HepG2 (cell line): ENCODE results near the gene FAM174C. TPM values are rescaled to one million over a fixed set of nuclear protein-coding genes. Genes with fewer than 3 reads are reported as not detected.

Experiments
- ERF ChIP-seq: IDR thresholded peaks from 2 replicates; pipeline ENCODE4 v1.6.1; 2018; ENCODE audit warnings: missing biosample characterization, missing genetic modification reagents
- HNF4G ChIP-seq, 2 experiments: sonication (generic) in 1 of 2; formaldehyde crosslinking in 1 of 2; IDR thresholded peaks; 2 replicates each; pipeline versions ENCODE4 v1.4.0 to v1.6.1; 2011 to 2020; ENCODE audit warnings: borderline replicate concordance in 2 of 2, low read depth in 2 of 2, mild to moderate bottlenecking in 2 of 2, low read length in 1 of 2, missing genetic modification reagents in 1 of 2, moderate library complexity in 1 of 2
- HNRNPK ChIP-seq: fragments of 200-400 bp; formaldehyde crosslinking; IDR thresholded peaks from 2 replicates; pipeline ENCODE4 v1.6.1; 2018; ENCODE audit warnings: low read length, low read depth, moderate library complexity, mild to moderate bottlenecking; ENCODE audit not compliant: poor library complexity, severe bottlenecking
- KLF9 ChIP-seq: IDR thresholded peaks from 2 replicates; pipeline ENCODE4 v1.6.1; 2016; ENCODE audit warnings: low read depth
- MAFF ChIP-seq: IDR thresholded peaks from 2 replicates; pipeline ENCODE4 v1.6.1; 2011; ENCODE audit warnings: low read depth, low read length, improper control_type of control experiment
- MED13 ChIP-seq: sonication (generic); formaldehyde crosslinking; IDR thresholded peaks from 2 replicates; pipeline ENCODE4 v1.5.0; 2020; ENCODE audit warnings: missing genetic modification reagents
- TBX3 ChIP-seq: fragments of 450-650 bp; IDR thresholded peaks from 2 replicates; pipeline ENCODE4 v1.6.1; 2017; ENCODE audit warnings: antibody characterized with exemption, mild to moderate bottlenecking, inconsistent platforms, borderline replicate concordance
- TCF12 ChIP-seq, 2 experiments: fragments of 450-650 bp in 1 of 2; sonication (generic) in 1 of 2; formaldehyde crosslinking in 1 of 2; IDR thresholded peaks; 2 replicates each; pipeline versions ENCODE4 v1.6.1 to v1.8.0; 2017 to 2022; ENCODE audit warnings: antibody characterized with exemption in 1 of 2, mild to moderate bottlenecking in 1 of 2, missing genetic modification reagents in 1 of 2, moderate library complexity in 1 of 2
- ZNF224 ChIP-seq: sonication (generic); formaldehyde crosslinking; IDR thresholded peaks from 2 replicates; pipeline ENCODE4 v1.5.0; 2020; ENCODE audit warnings: mild to moderate bottlenecking, missing genetic modification reagents
- ZNF589 ChIP-seq: sonication (generic); formaldehyde crosslinking; conservative IDR thresholded peaks from 2 replicates; pipeline ENCODE4 v1.8.0; 2022; ENCODE audit warnings: mild to moderate bottlenecking, moderate library complexity, missing genetic modification reagents
- ZNF629 ChIP-seq: sonication (generic); formaldehyde crosslinking; conservative IDR thresholded peaks from 2 replicates; pipeline ENCODE4 v1.5.0; 2020; ENCODE audit warnings: missing genetic modification reagents
- ZNF83 ChIP-seq: sonication (generic); formaldehyde crosslinking; IDR thresholded peaks from 2 replicates; pipeline ENCODE4 v1.4.0; 2020; ENCODE audit warnings: missing genetic modification reagents, mild to moderate bottlenecking, borderline replicate concordance
- polyA plus RNA-seq, 8 experiments: library from polyadenylated mRNA; depleted of rRNA in 3 of 8; stranded (reverse) in 7 of 8; unstranded in 1 of 8; fragments of >200 nt; fragmentation: Illumina TruSeq in 4 of 8; extraction: Trizol in 4 of 8; gene quantifications; 2 replicates each; pipeline versions ENCODE4 v1.2.1 to v1.2.3, GENCODE V29; 2011 to 2016; ENCODE audit warnings: low read depth in 4 of 8, missing spikeins in 1 of 8, mixed read lengths in 1 of 8; ENCODE audit not compliant: insufficient read depth in 1 of 8
- total RNA-seq, 5 experiments: library from RNA; depleted of rRNA; stranded (reverse); fragments of >200 nt; fragmentation: Illumina TruSeq; extraction: Trizol; gene quantifications; 2 replicates each; pipeline ENCODE4 v1.2.3, GENCODE V29; 2016; ENCODE audit warnings: low read depth in 1 of 5
- TF ChIP-seq, protein P1 (sequence below): sonication (generic); formaldehyde crosslinking; IDR thresholded peaks from 2 replicates; pipeline ENCODE4 v1.5.0; 2020; ENCODE audit warnings: mild to moderate bottlenecking, missing genetic modification reagents, borderline replicate concordance
- TF ChIP-seq, protein P2 (sequence below): sonication (generic); formaldehyde crosslinking; IDR thresholded peaks from 2 replicates; pipeline ENCODE4 v1.8.0; 2022; ENCODE audit warnings: missing genetic modification reagents, low read depth, mild to moderate bottlenecking, borderline replicate concordance
- TF ChIP-seq, protein P3 (sequence below): IDR thresholded peaks from 2 replicates; pipeline ENCODE4 v1.6.1; 2016; ENCODE audit warnings: low read depth, control low read depth
- TF ChIP-seq, protein P4 (sequence below): sonication (generic); formaldehyde crosslinking; IDR thresholded peaks from 2 replicates; pipeline ENCODE4 v1.4.0; 2020; ENCODE audit warnings: missing genetic modification reagents
- TF ChIP-seq, protein P5 (sequence below): sonication (generic); formaldehyde crosslinking; IDR thresholded peaks from 2 replicates; pipeline ENCODE4 v1.8.1; 2023; ENCODE audit warnings: mild to moderate bottlenecking, moderate library complexity, missing genetic modification reagents

The FAM174C gene
- total and polyA plus RNA-seq, 2 of the 13 experiments (the other 11 are each of a cell fraction or from before 2014, with no cell fraction given), result 19.5 to 31.3 TPM

DNA sequence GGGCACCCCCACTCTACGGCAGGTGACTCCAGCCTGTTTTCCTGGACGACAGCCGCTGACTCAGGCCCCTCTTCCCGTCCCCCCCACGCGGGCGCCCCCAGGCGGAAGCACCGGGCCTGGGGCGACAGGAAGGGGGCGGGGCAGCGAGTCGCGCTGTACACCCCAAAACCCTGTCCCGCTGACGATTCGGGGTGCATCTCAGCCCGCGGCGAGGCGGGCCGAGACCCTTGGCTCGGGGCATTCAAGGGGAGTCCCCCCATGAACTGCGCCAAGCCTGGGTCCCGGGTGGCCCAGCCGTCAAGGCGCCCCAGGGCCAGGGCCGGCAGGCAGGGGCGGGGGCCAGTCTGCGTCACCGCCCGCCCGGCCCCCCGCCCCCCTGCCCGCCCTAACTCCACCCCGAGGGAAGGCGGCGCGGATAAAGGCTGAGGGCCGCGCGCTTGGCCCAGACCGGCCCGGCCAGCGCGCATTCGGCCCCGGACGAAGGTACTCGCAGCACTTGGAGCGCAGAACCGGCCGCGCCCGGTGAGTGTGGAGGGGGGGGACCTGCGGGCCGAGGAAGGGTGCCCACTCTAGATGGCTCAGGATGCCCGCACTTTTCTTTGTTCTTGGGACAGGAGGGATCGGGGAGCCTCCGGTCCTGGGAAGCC is 27.1 kb upstream of the FAM174C start, which contains the start of gene MIDN (continued):
- TF ChIP-seq HNF4G (IDR thresholded peaks at IDR 0.05; ENCODE audit: borderline replicate concordance, low read depth, low read length), result no peak; the same call in 1 of the 2 replicates
- no peak for TF ChIP-seq HNF4G (CRISPR knock-in tag; IDR thresholded peaks at IDR 0.05; ENCODE audit: borderline replicate concordance, low read depth)
- TF ChIP-seq, protein P1, sequence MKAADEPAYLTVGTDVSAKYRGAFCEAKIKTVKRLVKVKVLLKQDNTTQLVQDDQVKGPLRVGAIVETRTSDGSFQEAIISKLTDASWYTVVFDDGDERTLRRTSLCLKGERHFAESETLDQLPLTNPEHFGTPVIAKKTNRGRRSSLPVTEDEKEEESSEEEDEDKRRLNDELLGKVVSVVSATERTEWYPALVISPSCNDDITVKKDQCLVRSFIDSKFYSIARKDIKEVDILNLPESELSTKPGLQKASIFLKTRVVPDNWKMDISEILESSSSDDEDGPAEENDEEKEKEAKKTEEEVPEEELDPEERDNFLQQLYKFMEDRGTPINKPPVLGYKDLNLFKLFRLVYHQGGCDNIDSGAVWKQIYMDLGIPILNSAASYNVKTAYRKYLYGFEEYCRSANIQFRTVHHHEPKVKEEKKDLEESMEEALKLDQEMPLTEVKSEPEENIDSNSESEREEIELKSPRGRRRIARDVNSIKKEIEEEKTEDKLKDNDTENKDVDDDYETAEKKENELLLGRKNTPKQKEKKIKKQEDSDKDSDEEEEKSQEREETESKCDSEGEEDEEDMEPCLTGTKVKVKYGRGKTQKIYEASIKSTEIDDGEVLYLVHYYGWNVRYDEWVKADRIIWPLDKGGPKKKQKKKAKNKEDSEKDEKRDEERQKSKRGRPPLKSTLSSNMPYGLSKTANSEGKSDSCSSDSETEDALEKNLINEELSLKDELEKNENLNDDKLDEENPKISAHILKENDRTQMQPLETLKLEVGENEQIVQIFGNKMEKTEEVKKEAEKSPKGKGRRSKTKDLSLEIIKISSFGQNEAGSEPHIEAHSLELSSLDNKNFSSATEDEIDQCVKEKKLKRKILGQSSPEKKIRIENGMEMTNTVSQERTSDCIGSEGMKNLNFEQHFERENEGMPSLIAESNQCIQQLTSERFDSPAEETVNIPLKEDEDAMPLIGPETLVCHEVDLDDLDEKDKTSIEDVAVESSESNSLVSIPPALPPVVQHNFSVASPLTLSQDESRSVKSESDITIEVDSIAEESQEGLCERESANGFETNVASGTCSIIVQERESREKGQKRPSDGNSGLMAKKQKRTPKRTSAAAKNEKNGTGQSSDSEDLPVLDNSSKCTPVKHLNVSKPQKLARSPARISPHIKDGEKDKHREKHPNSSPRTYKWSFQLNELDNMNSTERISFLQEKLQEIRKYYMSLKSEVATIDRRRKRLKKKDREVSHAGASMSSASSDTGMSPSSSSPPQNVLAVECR (CRISPR knock-in tag), result no peak; the same call in 1 of the 2 replicates
- TF ChIP-seq ZNF83 (CRISPR knock-in tag), result peak; percentile 19; the same call in 1 of the 2 replicates
- peak; percentile 18; the same call in 1 of the 2 replicates for TF ChIP-seq MAFF
- TF ChIP-seq, protein P2, sequence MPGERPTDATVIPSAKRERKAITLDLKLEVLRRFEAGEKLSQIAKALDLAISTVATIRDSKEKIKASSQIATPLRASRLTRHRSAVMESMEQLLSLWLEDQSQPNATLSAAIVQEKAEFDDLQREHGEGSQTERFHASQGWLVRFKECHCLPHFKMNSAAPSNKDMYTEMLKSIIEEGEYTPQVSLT (CRISPR knock-in tag), result no peak; the same call in 1 of the 2 replicates
- TF ChIP-seq, protein P3, sequence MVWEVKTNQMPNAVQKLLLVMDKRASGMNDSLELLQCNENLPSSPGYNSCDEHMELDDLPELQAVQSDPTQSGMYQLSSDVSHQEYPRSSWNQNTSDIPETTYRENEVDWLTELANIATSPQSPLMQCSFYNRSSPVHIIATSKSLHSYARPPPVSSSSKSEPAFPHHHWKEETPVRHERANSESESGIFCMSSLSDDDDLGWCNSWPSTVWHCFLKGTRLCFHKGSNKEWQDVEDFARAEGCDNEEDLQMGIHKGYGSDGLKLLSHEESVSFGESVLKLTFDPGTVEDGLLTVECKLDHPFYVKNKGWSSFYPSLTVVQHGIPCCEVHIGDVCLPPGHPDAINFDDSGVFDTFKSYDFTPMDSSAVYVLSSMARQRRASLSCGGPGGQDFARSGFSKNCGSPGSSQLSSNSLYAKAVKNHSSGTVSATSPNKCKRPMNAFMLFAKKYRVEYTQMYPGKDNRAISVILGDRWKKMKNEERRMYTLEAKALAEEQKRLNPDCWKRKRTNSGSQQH (CRISPR knock-in tag), result no peak
- TF ChIP-seq ZNF629 (CRISPR knock-in tag), result no peak
- no peak for TF ChIP-seq ZNF224 (CRISPR knock-in tag)
- no peak for TF ChIP-seq TBX3
- TF ChIP-seq, protein P4, sequence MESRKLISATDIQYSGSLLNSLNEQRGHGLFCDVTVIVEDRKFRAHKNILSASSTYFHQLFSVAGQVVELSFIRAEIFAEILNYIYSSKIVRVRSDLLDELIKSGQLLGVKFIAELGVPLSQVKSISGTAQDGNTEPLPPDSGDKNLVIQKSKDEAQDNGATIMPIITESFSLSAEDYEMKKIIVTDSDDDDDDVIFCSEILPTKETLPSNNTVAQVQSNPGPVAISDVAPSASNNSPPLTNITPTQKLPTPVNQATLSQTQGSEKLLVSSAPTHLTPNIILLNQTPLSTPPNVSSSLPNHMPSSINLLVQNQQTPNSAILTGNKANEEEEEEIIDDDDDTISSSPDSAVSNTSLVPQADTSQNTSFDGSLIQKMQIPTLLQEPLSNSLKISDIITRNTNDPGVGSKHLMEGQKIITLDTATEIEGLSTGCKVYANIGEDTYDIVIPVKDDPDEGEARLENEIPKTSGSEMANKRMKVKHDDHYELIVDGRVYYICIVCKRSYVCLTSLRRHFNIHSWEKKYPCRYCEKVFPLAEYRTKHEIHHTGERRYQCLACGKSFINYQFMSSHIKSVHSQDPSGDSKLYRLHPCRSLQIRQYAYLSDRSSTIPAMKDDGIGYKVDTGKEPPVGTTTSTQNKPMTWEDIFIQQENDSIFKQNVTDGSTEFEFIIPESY (CRISPR knock-in tag), result peak; percentile 23; the same call in 1 of the 2 replicates
- peak; percentile 83 for TF ChIP-seq HNRNPK
- peak; percentile 31; the same call in 1 of the 2 replicates for TF ChIP-seq ERF (CRISPR knock-in tag)
- TF ChIP-seq, protein P5, sequence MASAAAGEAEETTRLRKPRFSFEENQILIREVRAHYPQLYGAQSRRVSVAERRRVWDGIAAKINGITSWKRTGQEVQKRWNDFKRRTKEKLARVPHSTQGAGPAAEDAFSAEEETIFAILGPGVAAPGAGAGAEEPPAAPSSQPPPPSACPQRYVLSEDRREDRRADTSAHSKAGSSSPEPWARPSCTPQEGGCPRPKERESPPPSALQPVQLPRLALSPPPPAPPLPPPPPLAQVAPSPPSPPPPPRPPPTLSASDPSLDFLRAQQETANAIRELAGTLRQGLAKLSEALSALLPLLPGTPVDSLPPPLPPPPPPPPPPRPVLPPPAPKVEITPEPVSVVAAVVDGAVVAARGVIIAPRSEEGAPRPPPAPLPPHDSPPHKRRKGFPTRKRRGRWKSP (CRISPR knock-in tag), result peak; percentile 68
- TF ChIP-seq TCF12 (IDR thresholded peaks at IDR 0.05), result no peak
- TF ChIP-seq TCF12 (CRISPR knock-in tag; IDR thresholded peaks at IDR 0.05), result peak; percentile 75; the same call in 1 of the 2 replicates
- no peak for TF ChIP-seq ZNF589 (CRISPR knock-in tag)
- no peak for TF ChIP-seq KLF9
- peak; percentile 67; the same call in 1 of the 2 replicates for TF ChIP-seq MED13 (CRISPR knock-in tag)
